Stomach (tissue), 4 donors: ENCODE results near the gene GNG7.

Experiments
- POLR2A ChIP-seq, 4 donors: fragments of 450-650 bp; IDR thresholded peaks; one replicate each; pipeline ENCODE4 v1.6.1; 2016; ENCODE audit warnings: antibody characterized with exemption in 4 of 4, control low read depth in 2 of 4, mild to moderate bottlenecking in 1 of 4, moderate library complexity in 1 of 4
- POLR2AphosphoS5 ChIP-seq, 3 donors: sonication (generic); formaldehyde crosslinking; IDR thresholded peaks; one replicate each; pipeline ENCODE4 v1.6.1; 2016; ENCODE audit warnings: antibody characterized with exemption in 3 of 3
- TF ChIP-seq, protein P1 (sequence below), 7 experiments: fragments of 450-650 bp in 4 of 7; fragments of 200-600 bp in 3 of 7; sonication (generic) in 3 of 7; IDR thresholded peaks; one replicate each; pipeline ENCODE4 v1.5.1; 2016 to 2019; ENCODE audit warnings: antibody characterized with exemption in 7 of 7, control low read depth in 2 of 7, mild to moderate bottlenecking in 1 of 7

DNA sequence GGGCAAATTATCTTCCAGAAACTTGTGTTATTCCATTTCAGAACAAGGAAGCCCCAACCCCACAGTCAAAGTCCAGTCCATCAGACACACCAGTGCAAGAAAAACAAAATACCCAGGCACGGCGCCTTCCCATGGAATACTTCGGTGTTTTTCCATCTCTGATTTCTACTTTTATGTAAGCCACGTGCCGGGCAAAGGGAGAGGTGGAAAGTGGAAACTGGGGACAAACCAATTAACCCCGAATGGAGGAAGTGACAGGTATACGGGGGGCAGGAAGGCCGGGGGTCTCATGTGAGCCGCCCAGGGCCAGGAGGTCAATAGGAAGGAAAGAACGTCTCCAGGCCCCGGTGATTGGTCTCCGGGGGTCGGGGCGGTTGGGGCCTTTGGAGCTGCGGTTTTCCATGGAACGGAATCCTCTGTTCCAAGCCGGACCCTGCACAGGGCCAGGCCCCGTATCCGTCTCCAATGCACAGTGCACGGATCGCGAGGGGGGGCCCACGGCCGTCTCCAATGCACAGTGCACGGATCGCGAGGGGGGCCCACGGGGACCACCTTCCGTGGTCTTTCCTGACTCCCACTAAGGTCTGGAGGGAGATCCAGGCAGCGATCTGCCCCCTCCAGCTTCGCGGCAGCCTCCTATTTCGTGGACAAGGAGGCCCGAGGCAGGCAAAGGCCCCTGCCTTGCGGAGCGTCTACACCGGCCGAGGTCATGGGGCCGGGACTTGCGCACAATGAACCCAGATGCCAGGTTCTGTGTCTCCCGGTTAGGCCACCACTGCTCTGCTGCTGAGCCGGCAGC is 146.9 kb downstream of the GNG7 start:
- TF ChIP-seq, protein P1, sequence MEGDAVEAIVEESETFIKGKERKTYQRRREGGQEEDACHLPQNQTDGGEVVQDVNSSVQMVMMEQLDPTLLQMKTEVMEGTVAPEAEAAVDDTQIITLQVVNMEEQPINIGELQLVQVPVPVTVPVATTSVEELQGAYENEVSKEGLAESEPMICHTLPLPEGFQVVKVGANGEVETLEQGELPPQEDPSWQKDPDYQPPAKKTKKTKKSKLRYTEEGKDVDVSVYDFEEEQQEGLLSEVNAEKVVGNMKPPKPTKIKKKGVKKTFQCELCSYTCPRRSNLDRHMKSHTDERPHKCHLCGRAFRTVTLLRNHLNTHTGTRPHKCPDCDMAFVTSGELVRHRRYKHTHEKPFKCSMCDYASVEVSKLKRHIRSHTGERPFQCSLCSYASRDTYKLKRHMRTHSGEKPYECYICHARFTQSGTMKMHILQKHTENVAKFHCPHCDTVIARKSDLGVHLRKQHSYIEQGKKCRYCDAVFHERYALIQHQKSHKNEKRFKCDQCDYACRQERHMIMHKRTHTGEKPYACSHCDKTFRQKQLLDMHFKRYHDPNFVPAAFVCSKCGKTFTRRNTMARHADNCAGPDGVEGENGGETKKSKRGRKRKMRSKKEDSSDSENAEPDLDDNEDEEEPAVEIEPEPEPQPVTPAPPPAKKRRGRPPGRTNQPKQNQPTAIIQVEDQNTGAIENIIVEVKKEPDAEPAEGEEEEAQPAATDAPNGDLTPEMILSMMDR (IDR thresholded peaks at IDR 0.05): no peak
- TF ChIP-seq POLR2A (IDR thresholded peaks at IDR 0.05) (no peak), POLR2AphosphoS5 (IDR thresholded peaks at IDR 0.05) (no peak)
